GM12878 (cell line): Measurements from ENCODE around the gene PSMF1. TPM values are rescaled to one million over a fixed set of nuclear protein-coding genes. Genes with fewer than 3 reads are reported as not detected.
A peak's percentile ranks its signal among the peaks of the same experiment; 100 is the strongest.

Experiments
- ATAC-seq: fragments of 200-7000 bp; cut with Tn5 transposase; 3 replicates; pipeline ENCODE4 v1.9.1; 2020; ENCODE audit warnings: mild to moderate bottlenecking, moderate library complexity
- BruUV-seq: library from RNA; stranded (reverse); fragments of 400-500 nt; replicated peaks from 2 replicates; lab custom pipeline; 2021; lab: Mats Ljungman, UMichigan
- CTCF ChIA-PET: fragments of 300-600 bp; sonication (Branson Sonifier 250); formaldehyde crosslinking; extraction: SDS; loops from one replicate; lab custom pipeline; 2021; ENCODE audit warnings: inconsistent platforms; lab: Yijun Ruan, JAX
- POLR2A ChIA-PET: fragments of 350-600 bp; formaldehyde crosslinking; extraction: SDS; loops from one replicate; lab custom pipeline; 2021; ENCODE audit warnings: inconsistent platforms; lab: Charles Lee
- RAD21 ChIA-PET: fragments of 300-600 bp; sonication (Branson Sonifier 250); formaldehyde crosslinking; loops from one replicate; lab custom pipeline; 2023; ENCODE audit warnings: antibody characterized with exemption; ENCODE audit not compliant: unreplicated experiment; lab: Charles Lee
- SMC1A ChIA-PET: fragments of 300-600 bp; sonication (Branson Sonifier 250); formaldehyde crosslinking; loops from one replicate; lab custom pipeline; 2023; ENCODE audit not compliant: unreplicated experiment, uncharacterized antibody; lab: Charles Lee
- DNase-seq: peaks from one replicate; pipeline ENCODE4 v3.0.0-alpha.2; 2011; ENCODE audit warnings: low read depth, low spot score
- FAIRE-seq: peaks from 3 replicates; lab custom pipeline; 2011; peaks lifted over from hg19 to GRCh38; lab: Jason Lieb, UNC
- H2AFZ ChIP-seq: 2 replicates; pipeline ENCODE4 v1.6.0; 2011; ENCODE audit warnings: low read depth, low read length, control low read depth; ENCODE audit not compliant: control insufficient read depth
- H3K27ac ChIP-seq: 2 replicates; pipeline ENCODE4 v1.5.1; 2011; ENCODE audit warnings: control low read depth; ENCODE audit not compliant: control insufficient read depth, insufficient read depth
- H3K27me3 ChIP-seq, 2 experiments: replicated peaks in 1 of 2; 2 replicates each; pipeline versions ENCODE4 v1.6.0 to v1.6.1; 2011; ENCODE audit warnings: low read length in 1 of 2; ENCODE audit not compliant: control insufficient read depth in 2 of 2, insufficient read depth in 2 of 2
- H3K36me3 ChIP-seq, 2 experiments: 2 replicates each; pipeline ENCODE4 v1.5.1; 2011; ENCODE audit warnings: low read length in 1 of 2; ENCODE audit not compliant: control insufficient read depth in 2 of 2, insufficient read depth in 2 of 2
- H3K4me1 ChIP-seq: 2 replicates; pipeline ENCODE4 v1.6.1; 2011; ENCODE audit warnings: mild to moderate bottlenecking, low read length, moderate library complexity, mixed read lengths; ENCODE audit not compliant: control insufficient read depth, insufficient read depth
- H3K4me2 ChIP-seq: 2 replicates; pipeline ENCODE4 v1.6.0; 2011; ENCODE audit warnings: control low read depth; ENCODE audit not compliant: control insufficient read depth, insufficient read depth
- H3K4me3 ChIP-seq: fragments of 200-600 bp; sonication (generic); 2 replicates; pipeline ENCODE4 v1.5.1; 2016
- H3K79me2 ChIP-seq: 2 replicates; pipeline ENCODE4 v1.6.0; 2011; ENCODE audit warnings: low read length; ENCODE audit not compliant: control insufficient read depth, insufficient read depth
- H3K9ac ChIP-seq: 2 replicates; pipeline ENCODE4 v1.8.0; 2011; ENCODE audit warnings: low read length, control low read depth, mixed read lengths; ENCODE audit not compliant: control insufficient read depth, insufficient read depth
- H3K9me3 ChIP-seq: replicated peaks from 3 replicates; pipeline ENCODE4 v1.5.1; 2011; ENCODE audit warnings: mild to moderate bottlenecking, low read length; ENCODE audit not compliant: control insufficient read depth, insufficient read depth
- H4K20me1 ChIP-seq: 2 replicates; pipeline ENCODE4 v1.6.0; 2011; ENCODE audit not compliant: control insufficient read depth, insufficient read depth
- CBX5 ChIP-seq: sonication (generic); IDR thresholded peaks from 2 replicates; pipeline ENCODE4 v1.6.1; 2016; ENCODE audit warnings: low read depth, moderate library complexity, mild to moderate bottlenecking, inconsistent platforms
- CTCF ChIP-seq, 3 experiments: IDR thresholded peaks in 2 of 3; conservative IDR thresholded peaks in 1 of 3; 2 replicates each; pipeline ENCODE4 v1.5.1; 2011; ENCODE audit warnings: low read depth in 3 of 3, low read length in 3 of 3, mild to moderate bottlenecking in 3 of 3, control low read depth in 2 of 3, moderate library complexity in 2 of 3, inconsistent platforms in 1 of 3, mixed read lengths in 1 of 3; ENCODE audit not compliant: control insufficient read depth in 2 of 3, insufficient read depth in 1 of 3; ENCODE audit errors: extremely low read depth in 1 of 3
- GABPA ChIP-seq: IDR thresholded peaks from 2 replicates; pipeline ENCODE4 v1.6.1; 2014; ENCODE audit warnings: antibody characterized with exemption, low read depth, mild to moderate bottlenecking, inconsistent platforms
- HDGF ChIP-seq: fragments of 450-650 bp; IDR thresholded peaks from 2 replicates; pipeline ENCODE4 v1.6.1; 2016; ENCODE audit warnings: antibody characterized with exemption
- IKZF1 ChIP-seq: fragments of 450-650 bp; conservative IDR thresholded peaks from 2 replicates; pipeline ENCODE4 v1.6.1; 2017; ENCODE audit warnings: antibody characterized with exemption, mild to moderate bottlenecking
- WGBS: methylation state at CpG from one replicate; pipeline ENCODE4 v1.1.6; 2016; ENCODE audit warnings: low lambda C conversion rate; ENCODE audit not compliant: insufficient replicate concordance, insufficient coverage; ENCODE audit errors: missing lambda C conversion rate; 5-methylcytosine and 5-hydroxymethylcytosine counted together
- in situ Hi-C: fragments of 300-500 bp; cut with MboI; formaldehyde crosslinking; loops from 9 replicates; pipeline ENCODE4 v1.14.3; 2018; ENCODE audit warnings: mixed read lengths
- intact Hi-C: fragments of 100-400 bp; cut with micrococcal nuclease; formaldehyde crosslinking; loops from one replicate; pipeline ENCODE4 v1.14.2; 2022; ENCODE audit not compliant: unreplicated experiment
- polyA plus RNA-seq, 11 experiments: library from polyadenylated mRNA; depleted of rRNA in 4 of 11; unstranded in 6 of 11; stranded (reverse) in 5 of 11; fragments of >200 nt; fragmentation: Nextera tagmentation in 4 of 11; fragmentation: Illumina TruSeq in 1 of 11; extraction: Ambion mirVana in 4 of 11; extraction: Trizol in 1 of 11; gene quantifications; 1 replicate in 1 of 11; 2 replicates in 10 of 11; pipeline versions ENCODE4 v1.2.1 to v1.2.3, GENCODE V29; 2011 to 2016; ENCODE audit warnings: inconsistent platforms in 2 of 11, missing spikeins in 2 of 11, low read depth in 1 of 11
- total RNA-seq, 4 experiments: library from RNA; depleted of rRNA in 3 of 4; stranded (reverse); fragments of >200 nt in 3 of 4; fragmentation: Illumina TruSeq in 1 of 4; extraction: Trizol in 1 of 4; gene quantifications; 2 replicates each; pipeline versions ENCODE4 v1.2.1 to v1.2.3, GENCODE V29; 2013 to 2021
- TF ChIP-seq, protein P1 (sequence below): fragments of 150-350 bp; IDR thresholded peaks from 2 replicates; pipeline ENCODE4 v1.6.1; 2014; ENCODE audit warnings: mild to moderate bottlenecking, low read depth, low read length

The PSMF1 gene
- total and polyA plus RNA-seq, 10 of the 15 experiments (the other 5 are each of a cell fraction or from before 2014, with no cell fraction given) = 14.2 to 173 (median 40.6) TPM

DNA sequence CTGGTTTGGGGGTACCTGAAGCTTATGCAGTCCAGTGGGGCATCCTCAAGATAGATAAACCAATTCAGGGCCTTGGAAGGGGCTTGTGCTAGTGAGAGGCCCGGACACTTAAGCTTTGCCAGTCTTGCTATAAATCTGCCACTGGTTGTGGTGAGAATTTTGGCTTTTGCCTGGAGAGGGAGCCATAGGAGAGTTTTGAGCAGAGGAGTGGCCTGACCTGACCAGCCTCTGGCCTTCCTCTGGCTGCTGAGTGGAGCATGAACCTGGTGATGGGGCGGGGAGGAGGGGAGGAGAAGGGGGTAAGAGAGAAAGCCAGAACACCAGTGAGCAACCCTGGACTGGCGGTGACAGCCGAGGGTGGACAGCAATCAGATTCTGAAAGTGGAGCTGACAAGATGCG, 59.3 kb downstream of the PSMF1 start:
- intact Hi-C loops (no loop called here), in situ Hi-C loops (no loop called here)
- ChIA-PET POLR2A (no interaction called here), RAD21 (no interaction called here), SMC1A (no interaction called here), CTCF (no interaction called here)
- FAIRE-seq (no peak), ATAC-seq (no peak; the same call in 2 of the 3 replicates), DNase-seq (no peak)
- Histone ChIP-seq H2AFZ (no peak overlapping the region), H3K79me2 (no peaks in the 10 kb centered on the region), H3K4me2 (no peak overlapping the region), H3K27ac (no peak overlapping the region), H4K20me1 (no peaks in the 10 kb centered on the region; the same call in 1 of the 2 replicates), H3K4me3 (no peak overlapping the region), H3K27me3 (no peaks in the 10 kb centered on the region), H3K9me3 (no peaks in the 10 kb centered on the region), H3K36me3 (no peaks in the 10 kb centered on the region; a peak in 1 of 4 replicates), H3K9ac (no peak overlapping the region), H3K4me1 (no peaks in the 10 kb centered on the region)
- BruUV-seq = no TSS peak
- 72% methylated on average over 2 of the region's 5 CpGs for WGBS
- TF ChIP-seq HDGF (no peak), CTCF (IDR thresholded peaks at IDR 0.05 in 2 of 3, conservative IDR thresholded peaks at IDR 0.05 in 1 of 3; ENCODE audit: control insufficient read depth in 2 of 3, extremely low read depth in 1 of 3, insufficient read depth in 1 of 3, low read depth in 3 of 3, low read length in 3 of 3) (peak in 1 of 3 experiments; percentile 17; a peak in 1 of 6 replicates)

GRCh38 chr20:1178103-1178502, 59.7 kb downstream of the PSMF1 start:
- Histone ChIP-seq H3K27me3 (no peaks in the 10 kb centered on the region), H4K20me1 (no peaks in the 10 kb centered on the region; the same call in 1 of the 2 replicates), H3K9me3 (no peaks in the 10 kb centered on the region), H3K9ac (no peak overlapping the region), H3K79me2 (no peaks in the 10 kb centered on the region), H3K4me3 (no peak overlapping the region), H3K4me2 (no peak overlapping the region), H2AFZ (no peak overlapping the region), H3K4me1 (no peaks in the 10 kb centered on the region), H3K27ac (no peak overlapping the region), H3K36me3 (no peaks in the 10 kb centered on the region; a peak in 1 of 4 replicates)
- ChIA-PET SMC1A (no interaction called here), CTCF (no interaction called here), POLR2A (no interaction called here), RAD21 (no interaction called here)
- 95% methylated on average over 3 of the region's 3 CpGs for WGBS
- no peak for TF ChIP-seq IKZF1
- TF ChIP-seq GABPA = no peak
- TF ChIP-seq, protein P1, sequence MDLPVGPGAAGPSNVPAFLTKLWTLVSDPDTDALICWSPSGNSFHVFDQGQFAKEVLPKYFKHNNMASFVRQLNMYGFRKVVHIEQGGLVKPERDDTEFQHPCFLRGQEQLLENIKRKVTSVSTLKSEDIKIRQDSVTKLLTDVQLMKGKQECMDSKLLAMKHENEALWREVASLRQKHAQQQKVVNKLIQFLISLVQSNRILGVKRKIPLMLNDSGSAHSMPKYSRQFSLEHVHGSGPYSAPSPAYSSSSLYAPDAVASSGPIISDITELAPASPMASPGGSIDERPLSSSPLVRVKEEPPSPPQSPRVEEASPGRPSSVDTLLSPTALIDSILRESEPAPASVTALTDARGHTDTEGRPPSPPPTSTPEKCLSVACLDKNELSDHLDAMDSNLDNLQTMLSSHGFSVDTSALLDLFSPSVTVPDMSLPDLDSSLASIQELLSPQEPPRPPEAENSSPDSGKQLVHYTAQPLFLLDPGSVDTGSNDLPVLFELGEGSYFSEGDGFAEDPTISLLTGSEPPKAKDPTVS = no peak
- TF ChIP-seq CBX5 = no peak
- intact Hi-C loops (no loop called here), in situ Hi-C loops (no loop called here)
- ATAC-seq (no peak), DNase-seq (no peak), FAIRE-seq (no peak)
- BruUV-seq = no TSS peak
